PC-9 (cell line): ENCODE data around the gene PHF8.

ENCODE experiments used
- CTCF ChIP-seq: fragments of 200-600 bp; sonication (generic); conservative IDR thresholded peaks from 2 replicates; pipeline ENCODE4 v1.6.1; 2017; ENCODE audit warnings: mixed run types, antibody characterized with exemption, mild to moderate bottlenecking, moderate library complexity
- EZH2 ChIP-seq: fragments of 200-600 bp; sonication (generic); IDR thresholded peaks from 2 replicates; pipeline ENCODE4 v1.8.0; 2017; ENCODE audit warnings: antibody characterized with exemption, low read depth

GRCh38 chrX:53992589-53992988 is 51.7 kb downstream of the PHF8 start:
- TF ChIP-seq CTCF = no peak
- TF ChIP-seq EZH2 = no peak
